T-helper 2 cell treated with Interferon-gamma antibody and Interleukin-4, amounts not matched to agents 5 μg/mL and 100 μg/mL, for 36 hours (primary cell): Measurements from ENCODE around the gene IGF2.
"Not testable (repeated sequence)": the region's sequence is repeated elsewhere in the genome, so short reads cannot be mapped to it uniquely, and the experiment has no call there.

Experiments used
- DNase-seq: peaks from one replicate; pipeline ENCODE4 v3.0.0; 2021; ENCODE audit warnings: low spot score
- H3K27ac Mint-ChIP-seq: one replicate; pipeline ENCODE4 v1.8.0; 2021; ENCODE audit warnings: mild to moderate bottlenecking, mixed read lengths
- H3K27me3 Mint-ChIP-seq: one replicate; pipeline ENCODE4 v1.8.0; 2021; ENCODE audit warnings: low read depth, mixed read lengths
- H3K36me3 Mint-ChIP-seq: one replicate; pipeline ENCODE4 v1.8.0; 2021; ENCODE audit warnings: low read depth, mixed read lengths
- H3K4me1 Mint-ChIP-seq: one replicate; pipeline ENCODE4 v1.8.0; 2021; ENCODE audit warnings: low read depth, mixed read lengths
- H3K4me3 Mint-ChIP-seq: one replicate; pipeline ENCODE4 v1.8.0; 2022; ENCODE audit warnings: mild to moderate bottlenecking, moderate library complexity, mixed read lengths
- H3K9me3 Mint-ChIP-seq: one replicate; pipeline ENCODE4 v1.8.0; 2021; ENCODE audit warnings: mixed read lengths

The IGF2 gene

GRCh38 chr11:2139123-2139521 is at the start of gene IGF2:
TSS of gene IGF2 (minus strand) at chr11:2139389. CDS start at chr11:2135523, 3,866 bp downstream.
- Mint-ChIP-seq H3K9me3 (no peaks in the 10 kb centered on the region), H3K27me3 (peaks cover 58% of the 10 kb centered on the region), H3K4me1 (no peaks in the 10 kb centered on the region), H3K4me3 (no peak within 1 kb of the TSS), H3K27ac (peak within 1 kb of the TSS; percentile 52), H3K36me3 (no peaks in the 10 kb centered on the region)
- DNase-seq: no peak

DNA sequence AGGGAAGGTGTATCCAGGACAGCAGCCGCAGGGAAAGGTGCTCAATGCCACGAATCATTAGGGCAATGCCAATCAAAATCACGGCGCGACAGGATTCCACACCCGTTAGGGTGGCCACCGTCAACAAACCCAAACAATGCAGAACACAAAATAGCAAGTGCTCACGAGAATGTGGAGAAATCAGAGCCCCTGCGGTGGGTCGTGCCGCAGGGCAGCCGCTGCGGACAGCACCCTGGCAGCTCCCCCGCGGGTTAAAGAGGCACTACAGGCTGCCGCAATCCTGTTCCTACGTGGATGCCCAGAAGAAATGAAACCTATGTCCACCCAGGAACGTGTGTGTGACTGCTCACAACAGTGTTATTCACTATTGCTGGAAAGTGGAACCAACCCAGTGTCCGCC is 49.6 kb upstream of the IGF2 start:
- Mint-ChIP-seq H3K27me3 (no peaks in the 10 kb centered on the region), H3K4me1 (no peaks in the 10 kb centered on the region), H3K9me3 (no peaks in the 10 kb centered on the region), H3K4me3 (no peak overlapping the region), H3K36me3 (no peaks in the 10 kb centered on the region), H3K27ac (no peak overlapping the region)
- DNase-seq: no peak

DNA sequence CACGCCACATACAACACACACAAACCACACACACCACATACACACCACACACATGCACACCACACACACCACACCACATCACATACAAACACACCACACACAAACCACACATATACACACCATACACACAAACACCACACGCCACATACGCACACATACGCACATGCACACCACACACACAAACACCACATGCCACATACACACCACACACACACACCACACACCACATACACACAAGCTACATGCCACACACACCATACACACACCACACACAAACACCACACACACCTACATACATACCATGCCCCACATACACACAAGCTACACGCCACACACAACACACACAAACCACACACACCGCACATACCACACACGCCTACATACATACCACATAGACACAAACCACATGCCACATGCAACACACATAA is 48.1 kb upstream of the IGF2 start:
- no peaks in the 10 kb centered on the region for H3K4me1 Mint-ChIP-seq

GRCh38 chr11:2186669-2187279 is 47.6 kb upstream of the IGF2 start:
- H3K4me3 Mint-ChIP-seq: no peak overlapping the region
- DNase-seq: peak; percentile 13

More for the DNA sequence above, 48.1 kb upstream of the IGF2 start:
- no peak overlapping the region for H3K4me3 Mint-ChIP-seq
- no peak overlapping the region for H3K27ac Mint-ChIP-seq
- H3K27me3 Mint-ChIP-seq: no peaks in the 10 kb centered on the region
- DNase-seq: no peak
- H3K9me3 Mint-ChIP-seq: no peaks in the 10 kb centered on the region
- no peaks in the 10 kb centered on the region for H3K36me3 Mint-ChIP-seq

GRCh38 chr11:2185324-2186085 is 46.3 kb upstream of the IGF2 start:
- H3K36me3 Mint-ChIP-seq: no peaks in the 10 kb centered on the region
- no peak for DNase-seq
- H3K9me3 Mint-ChIP-seq: no peaks in the 10 kb centered on the region
- no peak overlapping the region for H3K27ac Mint-ChIP-seq
- no peaks in the 10 kb centered on the region for H3K4me1 Mint-ChIP-seq
- H3K4me3 Mint-ChIP-seq: no peak overlapping the region
- no peaks in the 10 kb centered on the region for H3K27me3 Mint-ChIP-seq

More at GRCh38 chr11:2186669-2187279, 47.6 kb upstream of the IGF2 start:
- H3K36me3 Mint-ChIP-seq: no peaks in the 10 kb centered on the region
- H3K9me3 Mint-ChIP-seq: no peaks in the 10 kb centered on the region
- H3K4me1 Mint-ChIP-seq: no peaks in the 10 kb centered on the region
- H3K27ac Mint-ChIP-seq: no peak overlapping the region
- H3K27me3 Mint-ChIP-seq: no peaks in the 10 kb centered on the region

- H3K27me3 Mint-ChIP-seq: no peaks in the 10 kb centered on the region
- no peaks in the 10 kb centered on the region for H3K4me1 Mint-ChIP-seq
- no peak overlapping the region for H3K27ac Mint-ChIP-seq
- H3K36me3 Mint-ChIP-seq: no peaks in the 10 kb centered on the region
- no peak for DNase-seq
- no peaks in the 10 kb centered on the region for H3K9me3 Mint-ChIP-seq
- H3K4me3 Mint-ChIP-seq: no peak overlapping the region
Observed at GRCh38 chr11:2182692-2183474, 43.7 kb upstream of the IGF2 start.

DNA sequence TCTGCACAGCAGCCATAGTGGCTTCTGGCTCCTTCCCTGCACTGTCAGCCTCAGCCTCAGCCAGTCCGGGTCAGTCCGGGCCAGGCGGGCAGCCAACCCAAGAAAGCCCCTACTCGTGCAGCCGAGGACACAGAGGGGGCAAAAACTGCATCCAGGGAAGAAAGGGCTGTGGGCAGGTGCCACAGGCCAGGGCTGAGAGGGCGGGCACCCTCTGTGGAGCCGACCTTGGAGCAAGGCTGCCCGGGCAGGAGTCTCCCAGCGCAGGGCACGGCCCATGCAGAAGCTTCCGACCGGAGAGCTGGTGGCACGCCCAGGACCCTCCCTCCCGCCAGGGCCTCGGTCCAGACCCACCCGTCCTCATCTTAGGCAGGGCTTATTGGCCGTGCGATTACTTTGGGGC is 42.9 kb upstream of the IGF2 start:
- Mint-ChIP-seq H3K4me1 (no peaks in the 10 kb centered on the region), H3K4me3 (no peak overlapping the region), H3K9me3 (no peaks in the 10 kb centered on the region), H3K27ac (no peak overlapping the region), H3K27me3 (no peaks in the 10 kb centered on the region), H3K36me3 (no peaks in the 10 kb centered on the region)
- DNase-seq: no peak

DNA sequence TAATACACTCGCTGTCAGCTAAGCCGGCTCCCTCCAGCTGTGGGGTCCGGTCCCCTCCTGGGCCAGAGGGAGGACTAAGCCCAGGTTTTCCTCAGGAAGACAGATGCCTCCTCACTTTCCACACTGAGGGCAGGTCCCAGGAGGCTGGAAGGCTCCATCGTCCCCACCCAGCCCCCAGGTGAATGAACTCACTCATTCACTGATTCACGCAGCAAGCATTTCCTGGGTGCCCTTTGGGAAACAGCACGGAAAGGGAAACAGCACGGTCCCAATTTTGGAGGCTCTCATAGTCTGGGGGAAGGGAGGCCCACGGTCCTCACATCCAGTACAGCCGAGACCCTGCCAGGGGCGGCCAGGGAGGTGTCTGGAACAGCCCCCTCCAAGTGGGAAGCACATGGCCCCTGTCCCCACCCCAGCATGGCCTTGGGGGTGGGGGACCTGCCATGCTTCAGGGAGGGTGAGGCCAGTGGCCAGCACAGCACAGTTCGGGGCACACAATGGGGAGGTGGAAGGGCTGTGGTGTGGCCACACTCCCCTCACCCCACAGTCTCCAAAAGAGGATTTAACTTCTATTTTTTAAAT is 41.7 kb upstream of the IGF2 start:
- no peak for DNase-seq
- Mint-ChIP-seq H3K4me1 (no peaks in the 10 kb centered on the region), H3K27me3 (no peaks in the 10 kb centered on the region), H3K27ac (no peak overlapping the region), H3K4me3 (no peak overlapping the region), H3K9me3 (no peaks in the 10 kb centered on the region), H3K36me3 (no peaks in the 10 kb centered on the region)

GRCh38 chr11:2180347-2180746 is 41.2 kb upstream of the IGF2 start:
- Mint-ChIP-seq H3K4me3 (no peak overlapping the region), H3K36me3 (no peaks in the 10 kb centered on the region), H3K9me3 (no peaks in the 10 kb centered on the region), H3K4me1 (no peaks in the 10 kb centered on the region), H3K27ac (no peak overlapping the region), H3K27me3 (no peaks in the 10 kb centered on the region)
- DNase-seq: no peak

GRCh38 chr11:2179516-2179915 is 40.3 kb upstream of the IGF2 start:
- Mint-ChIP-seq H3K9me3 (no peaks in the 10 kb centered on the region), H3K27me3 (no peaks in the 10 kb centered on the region), H3K36me3 (no peaks in the 10 kb centered on the region), H3K27ac (no peak overlapping the region), H3K4me1 (no peaks in the 10 kb centered on the region), H3K4me3 (no peak overlapping the region)
- no peak for DNase-seq

- no peaks in the 10 kb centered on the region for H3K9me3 Mint-ChIP-seq
- no peaks in the 10 kb centered on the region for H3K27me3 Mint-ChIP-seq
- H3K27ac Mint-ChIP-seq: no peak overlapping the region
- H3K4me1 Mint-ChIP-seq: no peaks in the 10 kb centered on the region
- H3K36me3 Mint-ChIP-seq: no peaks in the 10 kb centered on the region
- DNase-seq: no peak
- H3K4me3 Mint-ChIP-seq: no peak overlapping the region
Observed at GRCh38 chr11:2178906-2179494, 39.8 kb upstream of the IGF2 start.

GRCh38 chr11:2178055-2178773 is 39.0 kb upstream of the IGF2 start:
- not testable (repeated sequence) for H3K36me3 Mint-ChIP-seq, H3K4me3 Mint-ChIP-seq, H3K27me3 Mint-ChIP-seq, H3K27ac Mint-ChIP-seq, H3K9me3 Mint-ChIP-seq, DNase-seq, H3K4me1 Mint-ChIP-seq

- H3K9me3 Mint-ChIP-seq: no peaks in the 10 kb centered on the region
- no peak overlapping the region for H3K4me3 Mint-ChIP-seq
- no peaks in the 10 kb centered on the region for H3K4me1 Mint-ChIP-seq
- H3K27me3 Mint-ChIP-seq: no peaks in the 10 kb centered on the region
- DNase-seq: no peak
- no peak overlapping the region for H3K27ac Mint-ChIP-seq
- no peaks in the 10 kb centered on the region for H3K36me3 Mint-ChIP-seq
Observed at GRCh38 chr11:2177076-2177475, 37.9 kb upstream of the IGF2 start.
